ENCODE results near the gene SNX9. TPM values are rescaled to one million over a fixed set of nuclear protein-coding genes. Genes with fewer than 3 reads are reported as not detected.
"Not testable (repeated sequence)": the region's sequence is repeated elsewhere in the genome, so short reads cannot be mapped to it uniquely, and the experiment has no call there.

SNX9 gene
- total RNA-seq (2014; rRNA removed; shearing (Covaris generic)), result 27.2 and 35.3 TPM in 2 replicates
- polyA plus RNA-seq (2014; cell fraction: nucleus; rRNA removed), result 11.1 and 15.6 TPM in 2 replicates

DNA sequence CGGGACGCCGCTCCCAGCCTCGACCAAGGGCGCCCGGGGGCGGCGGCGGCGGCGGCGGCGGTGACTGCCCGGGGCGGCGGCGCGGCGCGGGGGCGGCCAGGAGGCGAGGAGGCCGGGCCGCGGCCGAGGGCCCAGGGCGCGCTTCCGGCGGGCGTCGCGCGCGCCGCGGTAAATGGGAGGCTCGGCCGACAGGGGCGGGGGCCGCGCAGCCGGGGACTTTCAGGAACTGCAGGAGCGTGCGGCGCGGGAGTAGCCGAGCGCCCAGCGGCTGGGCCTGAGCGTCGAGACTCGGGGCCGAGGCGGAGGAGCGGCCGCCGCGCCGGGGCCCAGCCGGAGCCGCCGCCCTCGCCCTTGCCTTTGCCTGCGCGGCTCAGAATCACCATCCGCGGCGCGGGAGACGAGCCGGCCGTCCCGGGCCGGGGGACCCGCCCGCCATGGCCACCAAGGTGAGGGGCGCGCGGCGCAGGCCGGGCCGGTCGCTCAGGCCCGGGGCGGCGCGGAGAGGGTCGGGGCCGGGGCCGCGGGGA is at the start of gene SNX9:
SNX9 (plus strand) TSS at position 246 of the 527 bp plus-strand sequence; CDS start at position 435, 189 bp downstream.
- DNase-seq (ENCODE audit: extremely low read depth, low read depth), result peak; percentile 44

DNA sequence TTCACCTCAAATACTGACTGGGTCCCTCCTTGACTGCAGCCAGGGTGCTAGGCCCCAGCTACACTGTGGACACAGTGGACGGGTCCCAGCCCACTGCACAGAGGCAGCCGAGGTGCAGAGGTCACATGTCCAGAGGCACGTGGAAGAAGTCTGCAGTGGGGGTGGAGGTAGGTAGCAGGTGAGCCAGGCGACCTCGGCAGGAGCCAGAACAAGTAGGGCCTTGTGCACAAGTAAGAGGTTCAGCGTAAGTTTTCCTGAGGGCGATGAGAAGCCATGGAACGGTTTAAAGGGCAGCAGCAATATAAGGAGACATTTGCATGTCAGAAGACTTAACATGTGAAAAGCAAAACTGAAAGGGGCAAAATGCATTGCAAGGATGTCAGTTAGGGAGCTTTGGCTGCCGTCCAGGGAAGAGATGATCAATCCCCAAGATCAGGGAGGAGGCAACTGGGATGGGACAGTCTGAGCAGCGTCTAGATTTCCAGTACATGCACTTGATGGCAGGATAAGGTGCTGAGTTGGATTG is 49.7 kb upstream of the SNX9 start:
- DNase-seq (ENCODE audit: extremely low read depth, low read depth), result no peak

DNA sequence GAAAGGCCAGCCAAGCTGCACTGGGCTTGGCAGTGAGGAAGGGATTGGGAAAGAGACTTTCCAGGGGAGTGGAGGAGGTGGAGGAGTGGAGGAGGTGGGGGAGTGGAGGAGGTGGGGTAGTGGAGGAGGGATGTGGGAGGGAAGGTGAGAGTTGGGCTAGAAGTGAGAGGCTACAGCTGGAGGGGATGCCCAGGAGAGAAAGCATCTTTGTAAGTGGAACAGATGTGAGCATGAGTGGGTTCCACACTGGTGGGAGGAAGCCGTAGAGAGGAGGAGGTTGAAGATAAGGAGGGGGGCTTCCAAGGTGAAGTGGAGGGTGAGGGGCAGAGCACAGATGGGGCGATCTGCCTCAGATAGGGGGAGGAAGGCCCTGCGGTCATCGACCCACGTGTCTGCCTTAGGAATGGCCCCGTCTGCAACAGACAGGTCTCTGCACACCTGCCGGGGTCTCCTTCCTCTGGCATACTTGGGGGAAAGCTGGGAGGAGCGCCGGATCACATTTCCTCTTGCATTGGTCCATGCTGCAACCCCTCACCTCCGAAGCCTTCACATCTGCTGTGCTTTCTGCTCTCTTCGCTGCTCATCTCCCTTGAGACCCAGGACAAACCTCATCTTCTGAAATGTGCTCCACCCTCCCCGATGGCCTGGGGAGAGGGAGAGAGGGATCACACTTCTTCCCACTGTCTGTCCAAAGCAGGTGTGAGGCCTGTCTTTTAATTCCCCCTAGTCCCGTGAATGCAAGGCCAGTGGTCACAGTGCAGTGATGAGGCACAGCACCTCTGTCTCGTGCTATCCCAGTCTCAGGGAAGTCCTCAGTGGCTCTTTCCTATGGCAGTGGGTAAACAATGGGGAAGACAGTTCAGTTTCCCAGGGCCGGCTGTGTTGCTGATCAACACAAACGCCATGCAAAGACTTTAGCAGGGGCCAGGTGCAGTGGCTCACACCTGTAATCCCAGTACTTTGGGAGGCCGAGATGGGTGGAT is 48.6 kb upstream of the SNX9 start:
- no peak for DNase-seq (ENCODE audit: extremely low read depth, low read depth)

GRCh38 chr6:157775376-157775775 is 47.7 kb upstream of the SNX9 start:
- no peak for DNase-seq (ENCODE audit: extremely low read depth, low read depth)

GRCh38 chr6:157777344-157777743 is 45.7 kb upstream of the SNX9 start:
- DNase-seq (ENCODE audit: extremely low read depth, low read depth), result no peak

DNA sequence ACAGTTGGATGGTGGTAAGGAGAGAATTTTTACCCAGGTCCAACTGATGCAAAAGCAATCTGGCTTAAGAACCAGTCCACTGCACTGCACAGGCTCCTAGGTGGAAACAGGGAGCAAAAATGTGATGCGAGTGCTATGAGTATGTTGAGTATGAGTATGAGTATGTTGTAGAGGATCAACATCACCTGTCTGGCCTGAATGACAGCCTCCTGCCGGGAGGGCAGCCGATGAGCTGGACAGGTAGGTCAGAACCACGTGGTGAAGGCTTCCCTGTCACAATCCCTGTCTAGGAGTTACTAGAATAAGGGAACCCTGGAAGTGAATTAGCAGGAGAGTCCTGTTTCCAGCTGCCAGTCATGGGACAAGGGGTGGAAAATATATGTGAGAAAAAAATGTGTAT is 44.3 kb upstream of the SNX9 start:
- no peak for DNase-seq (ENCODE audit: extremely low read depth, low read depth)

DNA sequence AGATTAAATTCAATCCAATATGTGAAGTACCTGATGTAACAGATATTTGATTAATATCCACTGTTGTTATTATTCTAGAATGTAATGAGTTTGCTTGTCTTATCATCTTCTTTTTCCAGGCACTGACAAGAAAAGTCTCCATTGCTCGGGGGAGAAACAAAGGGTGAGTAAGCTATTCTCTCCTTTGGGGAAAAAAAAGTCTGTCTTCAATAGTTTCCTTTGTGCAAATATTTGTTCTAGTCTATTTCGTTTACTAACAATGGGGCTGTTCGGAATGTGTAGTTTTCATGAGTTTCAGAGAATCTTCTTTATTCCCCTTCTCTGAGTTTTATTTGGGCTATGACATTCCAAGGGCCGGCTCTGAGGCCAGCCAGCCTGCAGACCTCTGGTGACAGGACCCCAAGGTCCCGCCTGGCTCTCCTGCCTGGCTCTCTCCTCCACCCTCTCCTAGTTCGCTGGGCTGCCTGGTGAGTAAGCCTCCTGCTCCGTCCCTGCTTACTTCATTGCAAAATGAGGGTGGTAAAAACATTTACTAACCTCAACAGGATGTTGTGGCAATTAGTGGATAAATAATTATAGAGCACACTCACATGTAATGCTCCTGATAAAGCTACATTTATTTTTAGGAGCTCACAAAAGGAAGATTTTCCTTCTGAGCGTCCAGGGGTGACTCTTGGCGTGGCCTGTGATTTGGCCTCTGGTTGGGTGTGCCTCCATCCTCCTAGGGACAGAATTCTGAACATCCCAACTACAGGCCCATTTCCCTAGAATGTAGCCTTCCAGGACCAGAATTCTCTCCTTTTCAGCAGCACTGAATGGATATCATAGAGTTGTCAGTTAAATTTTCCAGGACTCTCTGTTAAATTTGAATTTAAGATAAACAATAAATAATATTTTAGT is 43.1 kb upstream of the SNX9 start:
- DNase-seq (ENCODE audit: extremely low read depth, low read depth), result no peak

- DNase-seq (ENCODE audit: extremely low read depth, low read depth), result no peak
Measured at GRCh38 chr6:157785636-157786035, 37.4 kb upstream of the SNX9 start.

- no peak for DNase-seq (ENCODE audit: extremely low read depth, low read depth)
Measured at GRCh38 chr6:157786221-157786620, 36.8 kb upstream of the SNX9 start.

- no peak for DNase-seq (ENCODE audit: extremely low read depth, low read depth)
Measured at GRCh38 chr6:157787080-157787479, 36.0 kb upstream of the SNX9 start.

- no peak for DNase-seq (ENCODE audit: extremely low read depth, low read depth)
Measured at GRCh38 chr6:157788180-157788579, 34.9 kb upstream of the SNX9 start.

GRCh38 chr6:157789297-157789696 is 33.7 kb upstream of the SNX9 start:
- no peak for DNase-seq (ENCODE audit: extremely low read depth, low read depth)

DNA sequence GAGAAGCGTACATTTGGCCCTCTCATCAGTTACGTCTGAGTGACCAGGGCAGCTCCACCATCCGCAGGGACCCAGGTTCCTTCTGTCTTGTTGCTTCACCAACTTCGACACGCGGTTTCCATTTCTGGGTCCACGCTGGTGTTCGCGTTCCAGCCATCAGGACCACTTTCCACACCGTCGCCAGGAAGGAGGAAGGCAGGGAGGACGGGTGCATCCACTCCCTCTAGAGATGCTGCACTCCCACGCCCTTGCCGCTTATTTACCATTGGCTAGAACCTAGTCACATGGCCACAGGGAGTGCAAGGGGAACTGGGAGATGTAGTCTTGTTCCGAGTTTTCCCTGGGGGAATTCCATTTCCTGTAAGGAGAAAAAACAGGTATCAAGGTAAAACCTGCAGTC is 33.2 kb upstream of the SNX9 start:
- DNase-seq (ENCODE audit: extremely low read depth, low read depth), result no peak

DNA sequence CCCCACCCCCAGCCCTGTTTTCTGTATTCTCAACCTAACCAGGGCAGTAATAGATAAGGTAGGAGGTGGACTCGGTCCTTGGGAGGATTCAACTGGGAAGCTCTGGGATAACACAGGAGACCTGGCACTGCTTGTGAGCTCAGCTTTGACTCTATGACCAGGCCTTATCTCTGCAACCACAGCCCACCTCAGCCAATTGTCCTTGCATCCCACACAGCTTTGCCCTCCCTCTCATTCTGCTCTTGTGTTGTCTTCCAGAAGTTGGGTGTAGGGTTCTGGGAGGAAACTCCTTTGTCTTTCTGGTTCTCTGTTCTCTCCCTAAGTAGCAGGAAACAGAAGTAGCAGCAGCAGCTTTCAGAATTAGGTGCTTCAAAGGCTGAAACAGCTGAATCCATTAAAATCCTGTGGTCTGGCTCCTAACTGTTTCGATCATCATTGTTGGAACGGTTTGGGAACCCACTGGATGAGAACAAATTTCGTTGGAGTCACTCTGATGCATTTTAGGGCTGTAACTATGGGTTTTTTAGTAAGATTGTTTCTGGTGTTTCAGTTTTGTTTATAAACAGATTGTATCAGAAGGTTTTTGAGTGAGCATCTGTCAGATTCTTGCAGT is 32.4 kb upstream of the SNX9 start:
- no peak for DNase-seq (ENCODE audit: extremely low read depth, low read depth)

GRCh38 chr6:157791450-157791849 is 31.6 kb upstream of the SNX9 start:
- DNase-seq (ENCODE audit: extremely low read depth, low read depth), result no peak

- no peak for DNase-seq (ENCODE audit: extremely low read depth, low read depth)
Measured at GRCh38 chr6:157792671-157793070, 30.4 kb upstream of the SNX9 start.

- DNase-seq (ENCODE audit: extremely low read depth, low read depth), result not testable (repeated sequence)
Measured at GRCh38 chr6:157794012-157794411, 29.0 kb upstream of the SNX9 start.

DNA sequence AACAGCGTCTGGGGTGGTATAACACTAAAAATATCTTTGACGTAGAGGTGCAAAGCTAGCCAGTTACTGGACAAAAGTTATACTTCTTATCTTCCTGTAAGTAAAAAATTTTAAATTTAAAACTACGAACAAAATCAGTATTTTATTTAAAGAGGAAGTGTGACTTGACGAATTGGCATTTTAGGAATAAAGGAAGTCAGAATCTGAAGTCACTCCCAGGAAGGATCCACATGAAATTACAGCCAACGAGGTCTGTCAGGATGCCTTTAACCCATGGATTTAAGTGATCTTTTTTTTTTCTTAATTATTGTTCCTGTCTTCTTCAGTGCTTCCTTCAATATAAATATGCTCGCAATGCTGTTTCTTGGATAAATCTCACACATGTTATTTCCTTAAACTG is 27.2 kb upstream of the SNX9 start:
- no peak for DNase-seq (ENCODE audit: extremely low read depth, low read depth)

DNA sequence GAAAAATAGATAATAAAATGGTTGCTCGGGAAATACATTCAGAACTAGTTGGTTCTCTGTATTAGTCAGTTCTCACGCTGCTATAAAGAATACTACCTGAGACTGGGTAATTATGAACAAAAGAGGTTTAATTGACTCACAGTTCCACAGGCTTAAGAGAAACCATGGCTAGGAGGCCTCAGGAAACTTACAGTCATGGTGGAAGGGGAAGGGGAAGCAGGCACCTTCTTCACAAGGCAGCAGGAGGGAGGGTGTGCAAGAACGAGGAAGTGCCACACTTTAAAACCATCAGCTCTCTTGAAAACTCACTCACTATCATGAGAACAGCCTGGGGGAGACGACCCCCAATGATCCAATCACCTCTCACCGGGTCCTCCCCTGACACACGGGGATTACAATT is 24.2 kb upstream of the SNX9 start:
- no peak for DNase-seq (ENCODE audit: extremely low read depth, low read depth)

DNA sequence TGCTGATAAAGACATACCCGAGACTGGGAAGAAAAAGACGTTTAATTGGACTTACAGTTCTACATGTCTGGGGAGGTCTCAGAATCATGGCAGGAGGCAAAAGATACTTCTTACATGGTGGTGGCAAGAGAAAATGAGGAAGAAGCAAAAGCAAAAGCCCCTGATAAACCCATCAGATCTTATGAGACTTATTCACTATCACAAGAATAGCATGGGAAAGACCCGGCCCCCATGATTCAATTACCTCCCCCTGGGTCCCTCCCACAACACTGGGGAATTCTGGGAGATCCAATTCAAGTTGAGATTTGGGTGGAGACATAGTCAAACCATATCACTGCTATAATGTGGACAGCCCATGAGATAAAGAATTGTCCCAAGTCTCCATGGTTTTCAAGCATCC is 23.5 kb upstream of the SNX9 start:
- DNase-seq (ENCODE audit: extremely low read depth, low read depth), result not testable (repeated sequence)
